HepG2 (cell line): ENCODE measurements around the gene GOSR1. TPM values are rescaled to one million over a fixed set of nuclear protein-coding genes. Genes with fewer than 3 reads are reported as not detected.
A peak's percentile ranks its signal among the peaks of the same experiment; 100 is the strongest.

Experiments used
- FIP1L1 ChIP-seq: fragments of 200-400 bp; formaldehyde crosslinking; IDR thresholded peaks from 2 replicates; pipeline ENCODE4 v1.6.1; 2018; ENCODE audit warnings: low read depth, mild to moderate bottlenecking, low read length, moderate library complexity, borderline replicate concordance; ENCODE audit not compliant: insufficient read depth
- GABPA ChIP-seq, 2 experiments: IDR thresholded peaks; 2 replicates each; pipeline ENCODE4 v1.6.1; 2011 to 2016; ENCODE audit warnings: low read depth in 2 of 2, low read length in 1 of 2, missing biosample characterization in 1 of 2, missing genetic modification characterization in 1 of 2
- GATAD1 ChIP-seq: IDR thresholded peaks from 2 replicates; pipeline ENCODE4 v1.6.1; 2016; ENCODE audit warnings: missing genetic modification reagents, missing compliant biosample characterization
- KAT8 ChIP-seq: IDR thresholded peaks from 2 replicates; pipeline ENCODE4 v1.6.1; 2016; ENCODE audit warnings: missing genetic modification reagents, missing compliant biosample characterization
- KLF16 ChIP-seq, 2 experiments: sonication (generic) in 1 of 2; formaldehyde crosslinking in 1 of 2; IDR thresholded peaks; 2 replicates each; pipeline versions ENCODE4 v1.6.1 to v1.8.0; 2016 to 2023; ENCODE audit warnings: missing genetic modification reagents in 2 of 2, missing compliant biosample characterization in 1 of 2
- KMT2A ChIP-seq: sonication (generic); formaldehyde crosslinking; IDR thresholded peaks from 2 replicates; pipeline ENCODE4 v1.4.0; 2020; ENCODE audit warnings: missing genetic modification reagents
- MLX ChIP-seq: IDR thresholded peaks from 2 replicates; pipeline ENCODE4 v1.6.1; 2016
- NR2C2 ChIP-seq: sonication (generic); formaldehyde crosslinking; IDR thresholded peaks from 2 replicates; pipeline ENCODE4 v1.4.0; 2020; ENCODE audit warnings: missing genetic modification reagents, mild to moderate bottlenecking, moderate library complexity, borderline replicate concordance
- NR2F2 ChIP-seq: IDR thresholded peaks from 2 replicates; pipeline ENCODE4 v1.6.1; 2012; ENCODE audit warnings: low read depth, inconsistent platforms, borderline replicate concordance
- RNF219 ChIP-seq: sonication (generic); formaldehyde crosslinking; IDR thresholded peaks from 2 replicates; pipeline ENCODE4 v1.5.0; 2020; ENCODE audit warnings: mild to moderate bottlenecking, missing genetic modification reagents
- SATB2 ChIP-seq: sonication (generic); formaldehyde crosslinking; IDR thresholded peaks from 2 replicates; pipeline ENCODE4 v1.5.0; 2020; ENCODE audit warnings: missing genetic modification reagents
- TCF7L2 ChIP-seq: IDR thresholded peaks from 2 replicates; pipeline ENCODE4 v1.6.1; 2011; ENCODE audit warnings: mild to moderate bottlenecking, low read depth, low read length, moderate library complexity
- TEAD2 ChIP-seq: sonication (generic); formaldehyde crosslinking; IDR thresholded peaks from 2 replicates; pipeline ENCODE4 v1.9.0; 2021; ENCODE audit warnings: missing genetic modification reagents
- ZBTB7B ChIP-seq: sonication (generic); formaldehyde crosslinking; IDR thresholded peaks from 2 replicates; pipeline ENCODE4 v1.4.0; 2020; ENCODE audit warnings: missing genetic modification reagents
- ZKSCAN5 ChIP-seq: sonication (generic); formaldehyde crosslinking; IDR thresholded peaks from 2 replicates; pipeline ENCODE4 v1.5.1; 2020; ENCODE audit warnings: mild to moderate bottlenecking, missing genetic modification reagents
- ZNF160 ChIP-seq: sonication (generic); formaldehyde crosslinking; IDR thresholded peaks from 2 replicates; pipeline ENCODE4 v1.8.0; 2022; ENCODE audit warnings: mild to moderate bottlenecking, inconsistent platforms, missing genetic modification reagents
- ZNF414 ChIP-seq: sonication (generic); formaldehyde crosslinking; IDR thresholded peaks from 2 replicates; pipeline ENCODE4 v1.5.0; 2020; ENCODE audit warnings: missing genetic modification reagents
- ZNF557 ChIP-seq: sonication (generic); formaldehyde crosslinking; IDR thresholded peaks from 2 replicates; pipeline ENCODE4 v1.4.0; 2020; ENCODE audit warnings: missing genetic modification reagents
- ZNF614 ChIP-seq: IDR thresholded peaks from 2 replicates; pipeline ENCODE4 v1.6.1; 2018; ENCODE audit warnings: missing biosample characterization, missing genetic modification reagents, inconsistent platforms, borderline replicate concordance
- ZNF710 ChIP-seq: sonication (generic); formaldehyde crosslinking; IDR thresholded peaks from 2 replicates; pipeline ENCODE4 v1.5.0; 2020; ENCODE audit warnings: mild to moderate bottlenecking, missing genetic modification reagents, borderline replicate concordance
- ZNF792 ChIP-seq: IDR thresholded peaks from 2 replicates; pipeline ENCODE4 v1.6.1; 2016
- polyA plus RNA-seq, 8 experiments: library from polyadenylated mRNA; depleted of rRNA in 3 of 8; stranded (reverse) in 7 of 8; unstranded in 1 of 8; fragments of >200 nt; fragmentation: Illumina TruSeq in 4 of 8; extraction: Trizol in 4 of 8; gene quantifications; 2 replicates each; pipeline versions ENCODE4 v1.2.1 to v1.2.3, GENCODE V29; 2011 to 2016; ENCODE audit warnings: low read depth in 4 of 8, missing spikeins in 1 of 8, mixed read lengths in 1 of 8; ENCODE audit not compliant: insufficient read depth in 1 of 8
- total RNA-seq, 5 experiments: library from RNA; depleted of rRNA; stranded (reverse); fragments of >200 nt; fragmentation: Illumina TruSeq; extraction: Trizol; gene quantifications; 2 replicates each; pipeline ENCODE4 v1.2.3, GENCODE V29; 2016; ENCODE audit warnings: low read depth in 1 of 5

The GOSR1 gene
- total and polyA plus RNA-seq, 2 of the 13 experiments (the other 11 are each of a cell fraction or from before 2014, with no cell fraction given) = 15.8 to 37.0 TPM

- TF ChIP-seq TCF7L2 = no peak
- TF ChIP-seq ZKSCAN5 = no peak
- TF ChIP-seq MLX (CRISPR knock-in tag) = peak; percentile 84; the same call in 1 of the 2 replicates
- TF ChIP-seq ZNF710 = peak; percentile 70; the same call in 1 of the 2 replicates
- TF ChIP-seq ZNF414 (CRISPR knock-in tag) = 0 out of 2 replicates have a peak, but pooled peaks have one; percentile 32
- peak; percentile 69; the same call in 1 of the 2 replicates for TF ChIP-seq TEAD2 (CRISPR knock-in tag)
- peak; percentile 88 for TF ChIP-seq ZNF614 (CRISPR knock-in tag)
- TF ChIP-seq ZBTB7B (CRISPR knock-in tag) = 0 out of 2 replicates have a peak, but pooled peaks have one; percentile 34
- TF ChIP-seq GATAD1 (CRISPR knock-in tag) = 0 out of 2 replicates have a peak, but pooled peaks have one; percentile 26
- TF ChIP-seq ZNF557 (CRISPR knock-in tag) = 0 out of 2 replicates have a peak, but pooled peaks have one; percentile 31
- no peak for TF ChIP-seq FIP1L1
- TF ChIP-seq NR2C2 (CRISPR knock-in tag) = peak; percentile 42; the same call in 1 of the 2 replicates
- TF ChIP-seq KLF16 (CRISPR knock-in tag; IDR thresholded peaks at IDR 0.05) = peak in 1 of 2 experiments; percentile 30; a peak in 1 of 4 replicates
- TF ChIP-seq ZNF792 = peak; percentile 68; the same call in 1 of the 2 replicates
- TF ChIP-seq ZNF160 (CRISPR knock-in tag) = no peak
- TF ChIP-seq SATB2 (CRISPR knock-in tag) = no peak
- no peak for TF ChIP-seq GABPA (IDR thresholded peaks at IDR 0.05; ENCODE audit: low read depth, low read length)
- peak; percentile 27; the same call in 1 of the 2 replicates for TF ChIP-seq GABPA (CRISPR knock-in tag; IDR thresholded peaks at IDR 0.05; ENCODE audit: low read depth)
- TF ChIP-seq NR2F2 = peak; percentile 54; the same call in 1 of the 2 replicates
- TF ChIP-seq KMT2A (CRISPR knock-in tag) = peak; percentile 49; the same call in 1 of the 2 replicates
- TF ChIP-seq KAT8 (CRISPR knock-in tag) = peak; percentile 51; the same call in 1 of the 2 replicates
- TF ChIP-seq RNF219 (CRISPR knock-in tag) = 0 out of 2 replicates have a peak, but pooled peaks have one; percentile 65
Observed at GRCh38 chr17:30450125-30451027, 26.8 kb upstream of the GOSR1 start (continued).
